Mucosa of descending colon (tissue), 3 donors: ENCODE measurements around the gene PCDHGA5. TPM values are rescaled to one million over a fixed set of nuclear protein-coding genes. Genes with fewer than 3 reads are reported as not detected.
"Not testable (repeated sequence)": the region's sequence is repeated elsewhere in the genome, so short reads cannot be mapped to it uniquely, and the experiment has no call there.

Source experiments
- ATAC-seq: fragments of 200-7000 bp; cut with Tn5 transposase; one replicate; pipeline ENCODE4 v1.9.1; 2020; ENCODE audit warnings: mild to moderate bottlenecking, moderate library complexity
- DNase-seq, 3 donors: peaks; one replicate each; pipeline ENCODE4 v3.0.0-alpha.2; 2020
- H3K36me3 ChIP-seq: fragments of 200-600 bp; one replicate; pipeline ENCODE4 v1.8.0; 2021; ENCODE audit warnings: low read depth, mild to moderate bottlenecking
- H3K4me1 ChIP-seq: fragments of 200-600 bp; one replicate; pipeline ENCODE4 v1.8.0; 2021; ENCODE audit warnings: low read depth, mild to moderate bottlenecking
- H3K4me3 ChIP-seq: fragments of 200-600 bp; one replicate; pipeline ENCODE4 v1.8.0; 2021; ENCODE audit warnings: mild to moderate bottlenecking
- H3K9me3 ChIP-seq: fragments of 200-600 bp; one replicate; pipeline ENCODE4 v1.8.0; 2021; ENCODE audit warnings: mild to moderate bottlenecking
- intact Hi-C, 2 donors: fragments of 100-400 bp; cut with DNase I in 1 of 2; cut with micrococcal nuclease in 1 of 2; formaldehyde crosslinking; loops; one replicate each; pipeline versions ENCODE4 v1.11.0 to v1.11.1; 2022; cut with DNase I, micrococcal nuclease
- total RNA-seq, 3 donors: library from RNA; stranded (reverse); fragmentation: NEBNext Ultra II Directional in 2 of 3; extraction: Animal tissue kit (Norgen Biotek cat#: 25700) in 2 of 3; gene quantifications; one replicate each; pipeline versions ENCODE4 v1.2.1 to v1.2.4, GENCODE V29; 2021 to 2023
- TF ChIP-seq, protein P1 (sequence below): fragments of 200-600 bp; IDR thresholded peaks from one replicate; pipeline ENCODE4 v1.8.0; 2022; ENCODE audit warnings: antibody characterized with exemption, mild to moderate bottlenecking
- donor health status: DM: no; HTN: no; CAD: no; lungs with moderate emphysema.
- donor health status: DM: no; HTN: no; CAD: no.
- donor health status: DM: no; HTN: yes; CAD: no.

Gene PCDHGA5
- total RNA-seq, 3 donors from 2014 or later, result 1.2 to 4.2 (median 1.2) TPM

GRCh38 chr5:141345327-141345726, 18.6 kb upstream of the PCDHGA5 start:
- peaks cover 74% of the 10 kb centered on the region for H3K9me3 ChIP-seq
- ATAC-seq (no peak), DNase-seq (no peak)
- intact Hi-C loops, result no loop called here
- TF ChIP-seq, protein P1, sequence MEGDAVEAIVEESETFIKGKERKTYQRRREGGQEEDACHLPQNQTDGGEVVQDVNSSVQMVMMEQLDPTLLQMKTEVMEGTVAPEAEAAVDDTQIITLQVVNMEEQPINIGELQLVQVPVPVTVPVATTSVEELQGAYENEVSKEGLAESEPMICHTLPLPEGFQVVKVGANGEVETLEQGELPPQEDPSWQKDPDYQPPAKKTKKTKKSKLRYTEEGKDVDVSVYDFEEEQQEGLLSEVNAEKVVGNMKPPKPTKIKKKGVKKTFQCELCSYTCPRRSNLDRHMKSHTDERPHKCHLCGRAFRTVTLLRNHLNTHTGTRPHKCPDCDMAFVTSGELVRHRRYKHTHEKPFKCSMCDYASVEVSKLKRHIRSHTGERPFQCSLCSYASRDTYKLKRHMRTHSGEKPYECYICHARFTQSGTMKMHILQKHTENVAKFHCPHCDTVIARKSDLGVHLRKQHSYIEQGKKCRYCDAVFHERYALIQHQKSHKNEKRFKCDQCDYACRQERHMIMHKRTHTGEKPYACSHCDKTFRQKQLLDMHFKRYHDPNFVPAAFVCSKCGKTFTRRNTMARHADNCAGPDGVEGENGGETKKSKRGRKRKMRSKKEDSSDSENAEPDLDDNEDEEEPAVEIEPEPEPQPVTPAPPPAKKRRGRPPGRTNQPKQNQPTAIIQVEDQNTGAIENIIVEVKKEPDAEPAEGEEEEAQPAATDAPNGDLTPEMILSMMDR, result no peak
- no peak overlapping the region for H3K4me3 ChIP-seq
- H3K4me1 ChIP-seq, result no peaks in the 10 kb centered on the region
- no peaks in the 10 kb centered on the region for H3K36me3 ChIP-seq

DNA sequence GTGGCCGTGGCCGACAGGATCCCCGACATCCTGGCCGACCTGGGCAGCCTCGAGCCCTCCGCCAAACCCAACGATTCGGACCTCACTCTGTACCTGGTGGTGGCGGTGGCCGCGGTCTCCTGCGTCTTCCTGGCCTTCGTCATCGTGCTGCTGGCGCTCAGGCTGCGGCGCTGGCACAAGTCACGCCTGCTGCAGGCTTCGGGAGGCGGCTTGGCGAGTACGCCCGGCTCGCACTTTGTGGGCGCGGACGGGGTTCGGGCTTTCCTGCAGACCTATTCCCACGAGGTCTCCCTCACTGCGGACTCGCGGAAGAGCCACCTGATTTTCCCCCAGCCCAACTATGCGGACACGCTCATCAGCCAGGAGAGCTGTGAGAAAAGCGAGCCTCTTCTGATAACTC, 17.9 kb upstream of the PCDHGA5 start:
- H3K4me3 ChIP-seq, DNase-seq, ATAC-seq, intact Hi-C loops, H3K36me3 ChIP-seq, H3K4me1 ChIP-seq: not testable (repeated sequence)
- peaks cover 70% of the 10 kb centered on the region for H3K9me3 ChIP-seq

- Histone ChIP-seq H3K9me3 (peaks cover 50% of the 10 kb centered on the region), H3K36me3 (no peaks in the 10 kb centered on the region), H3K4me1 (no peaks in the 10 kb centered on the region), H3K4me3 (no peak within 1 kb of the TSS)
- TF ChIP-seq, protein P1, result no peak
- intact Hi-C loops, result no loop called here
- DNase-seq, result peak in 2 of 3 donors; percentile 27 to 42
- peak; percentile 50 for ATAC-seq
Observed at GRCh38 chr5:141349917-141350619, 13.9 kb upstream of the PCDHGA5 start, which contains the start of gene PCDHGB1. Gene PCDHGB1, plus strand, starts transcription at chr5:141350099. Its CDS starts 162 bp downstream, at chr5:141350261.

- Histone ChIP-seq H3K36me3 (no peaks in the 10 kb centered on the region), H3K9me3 (peaks cover 46% of the 10 kb centered on the region), H3K4me1 (no peaks in the 10 kb centered on the region), H3K4me3 (no peak overlapping the region)
- intact Hi-C loops, result no loop called here
- no peak for DNase-seq
- TF ChIP-seq, protein P1, result no peak
- no peak for ATAC-seq
Observed at GRCh38 chr5:141351591-141351990, 12.4 kb upstream of the PCDHGA5 start.

GRCh38 chr5:141354900-141355469, 9.0 kb upstream of the PCDHGA5 start, which contains the start of gene PCDHGA4:
Gene PCDHGA4, plus strand, starts transcription at chr5:141355021. Its CDS starts 87 bp downstream, at chr5:141355108.
- Histone ChIP-seq H3K4me1 (no peaks in the 10 kb centered on the region), H3K4me3 (no peak within 1 kb of the TSS), H3K9me3 (peaks cover 41% of the 10 kb centered on the region), H3K36me3 (no peaks in the 10 kb centered on the region)
- TF ChIP-seq, protein P1, result no peak
- intact Hi-C loops, result no loop called here
- no peak for ATAC-seq
- no peak for DNase-seq

DNA sequence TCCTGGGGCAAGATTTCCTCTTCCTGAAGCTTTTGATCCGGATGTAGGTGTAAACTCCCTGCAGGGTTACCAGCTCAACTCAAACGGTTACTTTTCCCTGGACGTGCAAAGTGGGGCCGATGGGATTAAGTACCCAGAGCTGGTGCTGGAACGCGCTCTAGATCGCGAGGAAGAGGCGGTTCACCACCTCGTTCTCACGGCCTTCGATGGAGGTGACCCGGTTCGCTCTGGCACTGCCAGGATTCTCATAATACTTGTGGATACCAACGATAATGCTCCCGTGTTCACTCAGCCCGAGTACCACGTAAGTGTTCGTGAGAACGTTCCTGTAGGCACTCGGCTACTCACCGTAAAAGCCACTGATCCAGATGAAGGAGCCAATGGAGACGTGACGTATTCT, 8.3 kb upstream of the PCDHGA5 start:
- no peaks in the 10 kb centered on the region for H3K36me3 ChIP-seq
- intact Hi-C loops, result no loop called here
- ATAC-seq (no peak), DNase-seq (no peak)
- TF ChIP-seq, protein P1, result no peak
- H3K4me1 ChIP-seq, result no peaks in the 10 kb centered on the region
- H3K4me3 ChIP-seq, result no peak overlapping the region
- H3K9me3 ChIP-seq, result peaks cover 42% of the 10 kb centered on the region
